Measurements from ENCODE around the gene LNPEP.

LNPEP gene

GRCh38 chr5:96978812-96979449 lies 43.1 kb downstream of the LNPEP start:
- peak; percentile 36 for DNase-seq (ENCODE audit: low read depth)
- no peak overlapping the region for H3K4me3 ChIP-seq (ENCODE audit: low read length)

GRCh38 chr5:96984506-96985192 lies 48.8 kb downstream of the LNPEP start:
- no peak for TF ChIP-seq CTCF (conservative IDR thresholded peaks at IDR 0.05; ENCODE audit: low read length)
- H3K4me3 ChIP-seq (ENCODE audit: low read length): no peak overlapping the region
- DNase-seq (ENCODE audit: low read depth): peak; percentile 13

More at GRCh38 chr5:96978812-96979449, 43.1 kb downstream of the LNPEP start:
- no peak for TF ChIP-seq CTCF (conservative IDR thresholded peaks at IDR 0.05; ENCODE audit: low read length)

- DNase-seq (ENCODE audit: low read depth): no peak
- TF ChIP-seq CTCF (conservative IDR thresholded peaks at IDR 0.05; ENCODE audit: low read length): no peak
- no peak overlapping the region for H3K4me3 ChIP-seq (ENCODE audit: low read length)
Measured at GRCh38 chr5:96986450-96986849, 50.6 kb downstream of the LNPEP start.

GRCh38 chr5:96990102-96990501 lies 54.2 kb downstream of the LNPEP start:
- no peak overlapping the region for H3K4me3 ChIP-seq (ENCODE audit: low read length)
- no peak for DNase-seq (ENCODE audit: low read depth)
- TF ChIP-seq CTCF (conservative IDR thresholded peaks at IDR 0.05; ENCODE audit: low read length): no peak

GRCh38 chr5:96991708-96992107 lies 55.8 kb downstream of the LNPEP start:
- no peak for DNase-seq (ENCODE audit: low read depth)
- TF ChIP-seq CTCF (conservative IDR thresholded peaks at IDR 0.05; ENCODE audit: low read length): no peak
- no peak overlapping the region for H3K4me3 ChIP-seq (ENCODE audit: low read length)

GRCh38 chr5:96993760-96994159 lies 57.9 kb downstream of the LNPEP start:
- TF ChIP-seq CTCF (conservative IDR thresholded peaks at IDR 0.05; ENCODE audit: low read length): no peak
- H3K4me3 ChIP-seq (ENCODE audit: low read length): no peak overlapping the region
- no peak for DNase-seq (ENCODE audit: low read depth)

GRCh38 chr5:96994493-96994892 lies 58.6 kb downstream of the LNPEP start:
- no peak for DNase-seq (ENCODE audit: low read depth)
- TF ChIP-seq CTCF (conservative IDR thresholded peaks at IDR 0.05; ENCODE audit: low read length): no peak
- no peak overlapping the region for H3K4me3 ChIP-seq (ENCODE audit: low read length)

Data from AG10803 (cell line).